ENCODE results near the gene KDM2A. TPM values are rescaled to one million over a fixed set of nuclear protein-coding genes. Genes with fewer than 3 reads are reported as not detected.
A peak's percentile ranks its signal among the peaks of the same experiment; 100 is the strongest.

KDM2A gene
- total and polyA plus RNA-seq, 4 donors: 30.6 to 102 (median 63.2) TPM

DNA sequence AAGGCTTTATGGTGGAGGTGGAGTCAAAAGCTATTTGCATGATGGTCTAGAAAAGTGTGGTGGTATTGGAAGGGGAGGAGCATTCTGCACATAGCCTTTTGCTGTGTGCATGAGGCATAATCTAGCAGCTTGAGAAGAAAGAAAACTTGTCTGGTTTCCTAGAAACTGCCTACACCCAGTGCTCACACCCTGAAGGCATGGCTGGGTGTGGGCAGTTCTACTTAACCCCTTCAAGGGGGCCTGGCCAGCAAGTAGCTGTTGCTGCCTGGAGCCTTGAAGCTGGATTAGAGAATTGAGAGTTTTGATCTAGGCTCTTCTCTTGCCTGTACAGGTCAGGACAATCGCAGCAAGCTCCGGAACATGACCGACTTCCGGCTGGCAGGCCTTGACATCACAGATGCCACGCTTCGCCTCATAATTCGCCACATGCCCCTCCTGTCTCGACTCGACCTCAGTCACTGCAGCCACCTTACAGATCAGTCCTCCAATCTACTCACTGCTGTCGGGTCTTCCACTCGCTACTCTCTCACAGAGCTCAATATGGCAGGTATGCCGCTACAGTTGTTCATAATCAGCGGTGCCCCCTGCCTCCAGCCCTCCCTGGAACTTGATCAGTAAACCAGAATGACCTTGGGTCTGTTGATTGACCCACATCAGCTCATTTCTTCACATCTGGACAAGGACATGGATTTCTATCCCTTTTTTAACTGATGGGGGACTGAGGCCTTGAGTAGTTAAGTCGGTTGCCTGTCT is 135.0 kb downstream of the KDM2A start:
- H3K4me1 ChIP-seq (ENCODE audit: control insufficient read depth in 5 of 5, insufficient read depth in 5 of 5, low read length in 5 of 5): no peaks in the 10 kb centered on the region
- H3K9ac ChIP-seq (ENCODE audit: insufficient read depth in 1 of 2, low read length in 2 of 2): no peak overlapping the region
- no peaks in the 10 kb centered on the region for H3K9me3 ChIP-seq (ENCODE audit: control insufficient read depth in 4 of 4, insufficient read depth in 3 of 4, low read length in 3 of 4)
- no peak for DNase-seq
- no peak overlapping the region for H3K27ac ChIP-seq (ENCODE audit: low read depth in 1 of 2, low read length in 1 of 2)
- no peaks in the 10 kb centered on the region for H3K27me3 ChIP-seq (ENCODE audit: control insufficient read depth in 3 of 3, insufficient read depth in 3 of 3, low read length in 2 of 3)
- H3K4me3 ChIP-seq: no peak overlapping the region
- WGBS, 2 donors: 96 to 97% methylated on average over 14 of the region's 14 CpGs
- TF ChIP-seq CTCF (IDR thresholded peaks at IDR 0.05; ENCODE audit: control extremely low read depth, extremely low read depth): no peak
- ATAC-seq (ENCODE audit: insufficient read depth, low FRiP score): peak; percentile 8
- peaks cover 33 to 77% (median 63%) of the 10 kb centered on the region in 4 donors for H3K36me3 ChIP-seq (ENCODE audit: control insufficient read depth in 4 of 4, insufficient read depth in 4 of 4, low read length in 4 of 4)

DNA sequence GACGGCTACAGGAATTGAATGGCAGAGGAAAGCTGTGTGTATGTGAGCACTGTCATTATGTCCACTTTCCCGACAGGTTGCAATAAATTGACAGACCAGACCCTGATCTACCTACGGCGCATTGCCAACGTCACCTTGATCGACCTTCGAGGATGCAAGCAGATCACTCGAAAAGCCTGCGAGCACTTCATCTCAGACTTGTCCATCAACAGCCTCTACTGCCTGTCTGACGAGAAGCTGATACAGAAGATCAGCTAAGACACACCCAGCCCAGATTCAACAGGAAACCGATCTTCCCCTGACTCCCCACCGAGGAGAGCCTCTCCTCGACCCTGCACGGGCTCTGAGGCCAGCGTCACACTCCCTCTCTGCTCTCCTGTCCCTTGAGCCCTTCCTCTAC is 135.7 kb downstream of the KDM2A start:
- Histone ChIP-seq H3K4me3 (no peak overlapping the region), H3K9me3 (ENCODE audit: control insufficient read depth in 4 of 4, insufficient read depth in 3 of 4, low read length in 3 of 4) (no peaks in the 10 kb centered on the region), H3K4me1 (ENCODE audit: control insufficient read depth in 5 of 5, insufficient read depth in 5 of 5, low read length in 5 of 5) (no peaks in the 10 kb centered on the region), H3K36me3 (ENCODE audit: control insufficient read depth in 4 of 4, insufficient read depth in 4 of 4, low read length in 4 of 4) (peaks cover 26 to 71% (median 60%) of the 10 kb centered on the region in 4 donors), H3K9ac (ENCODE audit: insufficient read depth in 1 of 2, low read length in 2 of 2) (no peak overlapping the region), H3K27me3 (ENCODE audit: control insufficient read depth in 3 of 3, insufficient read depth in 3 of 3, low read length in 2 of 3) (no peaks in the 10 kb centered on the region), H3K27ac (ENCODE audit: low read depth in 1 of 2, low read length in 1 of 2) (no peak overlapping the region)
- DNase-seq (no peak), ATAC-seq (ENCODE audit: insufficient read depth, low FRiP score) (no peak)
- 86 to 92% methylated on average over 15 of the region's 15 CpGs for WGBS, 2 donors
- TF ChIP-seq CTCF (IDR thresholded peaks at IDR 0.05; ENCODE audit: control extremely low read depth, extremely low read depth): no peak

- no peaks in the 10 kb centered on the region for H3K27me3 ChIP-seq (ENCODE audit: control insufficient read depth in 3 of 3, insufficient read depth in 3 of 3, low read length in 2 of 3)
- H3K4me1 ChIP-seq (ENCODE audit: control insufficient read depth in 5 of 5, insufficient read depth in 5 of 5, low read length in 5 of 5): no peaks in the 10 kb centered on the region
- H3K9me3 ChIP-seq (ENCODE audit: control insufficient read depth in 4 of 4, insufficient read depth in 3 of 4, low read length in 3 of 4): no peaks in the 10 kb centered on the region
- peaks cover 20 to 65% (median 55%) of the 10 kb centered on the region in 4 donors for H3K36me3 ChIP-seq (ENCODE audit: control insufficient read depth in 4 of 4, insufficient read depth in 4 of 4, low read length in 4 of 4)
- H3K27ac ChIP-seq (ENCODE audit: low read depth in 1 of 2, low read length in 1 of 2): no peak overlapping the region
- no peak overlapping the region for H3K4me3 ChIP-seq
- 90 to 94% methylated on average over 10 of the region's 10 CpGs for WGBS, 2 donors
- no peak overlapping the region for H3K9ac ChIP-seq (ENCODE audit: insufficient read depth in 1 of 2, low read length in 2 of 2)
- DNase-seq (no peak), ATAC-seq (ENCODE audit: insufficient read depth, low FRiP score) (no peak)
- TF ChIP-seq CTCF (IDR thresholded peaks at IDR 0.05; ENCODE audit: control extremely low read depth, extremely low read depth): no peak
Measured at GRCh38 chr11:67255353-67255752, 136.3 kb downstream of the KDM2A start.
